Psoas muscle (tissue), 8 donors: ENCODE data around the gene FBXO42. TPM values are rescaled to one million over a fixed set of nuclear protein-coding genes. Genes with fewer than 3 reads are reported as not detected.

Experiments used
- ATAC-seq, 4 donors: fragments of 200-7000 bp; cut with Tn5 transposase; one replicate each; pipeline ENCODE4 v1.9.1; 2020; ENCODE audit warnings: moderate library complexity in 3 of 4, mild to moderate bottlenecking in 2 of 4
- DNase-seq, 2 donors: peaks; one replicate each; pipeline ENCODE4 v3.0.0-alpha.2; 2020
- H3K27ac ChIP-seq: fragments of 200-600 bp; one replicate; pipeline ENCODE4 v1.8.0; 2022
- H3K27me3 ChIP-seq, 3 donors: fragments of 200-600 bp in 1 of 3; one replicate each; pipeline versions ENCODE4 v1.6.1 to v1.8.0; 2013 to 2022; ENCODE audit warnings: low read length in 2 of 3, mild to moderate bottlenecking in 2 of 3, moderate library complexity in 1 of 3; ENCODE audit not compliant: insufficient read depth in 3 of 3
- H3K36me3 ChIP-seq, 2 donors: fragments of 200-600 bp in 1 of 2; one replicate each; pipeline versions ENCODE4 v1.6.1 to v1.8.0; 2013 to 2022; ENCODE audit warnings: low read depth in 1 of 2, mild to moderate bottlenecking in 1 of 2, moderate library complexity in 1 of 2; ENCODE audit not compliant: insufficient read depth in 1 of 2
- H3K4me1 ChIP-seq: fragments of 200-600 bp; one replicate; pipeline ENCODE4 v1.8.0; 2022
- H3K4me3 ChIP-seq: fragments of 200-600 bp; one replicate; pipeline ENCODE4 v1.8.0; 2022; ENCODE audit warnings: mild to moderate bottlenecking
- H3K9me3 ChIP-seq: fragments of 200-600 bp; one replicate; pipeline ENCODE4 v1.8.0; 2022
- WGBS, 3 donors: extraction: QIAGEN DNeasy Blood & Tissue Kit; methylation state at CpG; one replicate each; pipeline versions ENCODE4 v1.1.6 to v1.1.7; 2013; 5-methylcytosine and 5-hydroxymethylcytosine counted together
- intact Hi-C, 2 donors: fragments of 100-400 bp; cut with DNase I; formaldehyde crosslinking; loops; one replicate each; pipeline versions ENCODE4 v1.11.0 to v1.14.2; 2022
- polyA plus RNA-seq, 3 donors: library from polyadenylated mRNA; stranded (reverse); fragments of 200-250 nt; gene quantifications; one replicate each; pipeline ENCODE4 v1.2.3, GENCODE V29; 2013
- total RNA-seq, 4 donors: library from RNA; stranded (reverse); fragmentation: NEBNext Ultra II Directional in 2 of 4; extraction: Animal tissue kit (Norgen Biotek cat#: 25700) in 2 of 4; gene quantifications; one replicate each; pipeline versions ENCODE4 v1.2.1 to v1.2.4, GENCODE V29; 2021 to 2023
- TF ChIP-seq, protein P1 (sequence below): fragments of 200-600 bp; IDR thresholded peaks from one replicate; pipeline ENCODE4 v1.8.0; 2022; ENCODE audit warnings: antibody characterized with exemption
- donor health status: healthy with polysubstance abuse.
- donor health status: DM: no; HTN: no; CAD: no; lungs with moderate emphysema.
- donor health status: Bipolar disorder and iron deficiency.
- donor health status: healthy.
- donor health status: DM: yes; HTN: yes; CAD: no.
- donor health status: DM: no; HTN: no; CAD: no.
- donor health status: DM: no; HTN: no; CAD: no.
- donor health status: DM: yes; HTN: yes; CAD: no.

The FBXO42 gene
- total and polyA plus RNA-seq, 7 donors: 7.4 to 26.6 (median 18.7) TPM

DNA sequence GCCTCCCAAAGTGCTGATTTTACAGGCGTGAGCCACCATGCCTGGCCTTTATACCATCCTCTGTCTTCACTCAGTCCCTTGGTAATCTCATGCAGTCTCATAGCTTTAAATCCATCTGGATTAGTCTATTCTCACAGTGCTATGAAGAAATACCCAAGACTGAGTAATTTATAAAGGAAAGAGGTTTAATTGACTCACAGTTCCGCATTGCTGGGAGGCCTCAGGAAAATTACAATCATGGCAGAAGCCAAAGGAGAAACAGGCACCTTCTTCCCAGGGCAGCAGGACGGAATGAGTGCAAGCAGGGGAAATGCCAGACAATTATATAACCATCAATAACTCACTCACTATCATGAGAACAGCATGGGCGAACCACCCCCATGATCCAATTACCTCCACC, 66.2 kb downstream of the FBXO42 start:
- H3K9me3 ChIP-seq: no peaks in the 10 kb centered on the region
- DNase-seq: no peak
- no peak for ATAC-seq
- H3K36me3 ChIP-seq: no peaks in the 10 kb centered on the region
- peaks cover 7% of the 10 kb centered on the region for H3K4me1 ChIP-seq
- no peak overlapping the region for H3K27ac ChIP-seq
- intact Hi-C loops: loop anchor here in 1 of 2 donors (5.0 kb wide), 2 partner anchors 36 to 76 kb away; no protein-coding TSS in a partner anchor
- TF ChIP-seq, protein P1, sequence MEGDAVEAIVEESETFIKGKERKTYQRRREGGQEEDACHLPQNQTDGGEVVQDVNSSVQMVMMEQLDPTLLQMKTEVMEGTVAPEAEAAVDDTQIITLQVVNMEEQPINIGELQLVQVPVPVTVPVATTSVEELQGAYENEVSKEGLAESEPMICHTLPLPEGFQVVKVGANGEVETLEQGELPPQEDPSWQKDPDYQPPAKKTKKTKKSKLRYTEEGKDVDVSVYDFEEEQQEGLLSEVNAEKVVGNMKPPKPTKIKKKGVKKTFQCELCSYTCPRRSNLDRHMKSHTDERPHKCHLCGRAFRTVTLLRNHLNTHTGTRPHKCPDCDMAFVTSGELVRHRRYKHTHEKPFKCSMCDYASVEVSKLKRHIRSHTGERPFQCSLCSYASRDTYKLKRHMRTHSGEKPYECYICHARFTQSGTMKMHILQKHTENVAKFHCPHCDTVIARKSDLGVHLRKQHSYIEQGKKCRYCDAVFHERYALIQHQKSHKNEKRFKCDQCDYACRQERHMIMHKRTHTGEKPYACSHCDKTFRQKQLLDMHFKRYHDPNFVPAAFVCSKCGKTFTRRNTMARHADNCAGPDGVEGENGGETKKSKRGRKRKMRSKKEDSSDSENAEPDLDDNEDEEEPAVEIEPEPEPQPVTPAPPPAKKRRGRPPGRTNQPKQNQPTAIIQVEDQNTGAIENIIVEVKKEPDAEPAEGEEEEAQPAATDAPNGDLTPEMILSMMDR: no peak
- WGBS, 3 donors: 55 to 75% (median 68%) methylated on average over 4 of the region's 4 CpGs
- no peaks in the 10 kb centered on the region for H3K27me3 ChIP-seq
- H3K4me3 ChIP-seq: no peak overlapping the region

DNA sequence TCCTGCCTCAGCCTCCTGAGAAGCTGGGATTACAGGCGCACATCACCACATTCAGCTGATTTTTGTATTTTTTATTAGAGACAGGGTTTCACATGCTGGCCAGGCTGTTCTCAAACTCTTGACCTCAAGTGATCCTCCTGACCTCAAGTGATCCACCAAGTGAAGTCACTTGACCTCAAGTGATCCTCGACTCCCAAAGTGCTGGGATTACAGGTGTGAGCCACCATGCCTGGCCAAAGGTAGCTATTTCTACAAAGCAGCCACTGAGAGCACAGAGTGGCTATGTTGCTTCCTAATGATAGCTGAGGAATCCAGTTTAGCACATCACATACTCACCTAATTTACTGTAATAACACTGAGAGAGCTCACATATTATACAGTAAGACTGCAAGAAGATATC, 70.5 kb downstream of the FBXO42 start:
- peak in 1 of 4 donors; percentile 20 for ATAC-seq
- intact Hi-C loops: no loop called here

DNA sequence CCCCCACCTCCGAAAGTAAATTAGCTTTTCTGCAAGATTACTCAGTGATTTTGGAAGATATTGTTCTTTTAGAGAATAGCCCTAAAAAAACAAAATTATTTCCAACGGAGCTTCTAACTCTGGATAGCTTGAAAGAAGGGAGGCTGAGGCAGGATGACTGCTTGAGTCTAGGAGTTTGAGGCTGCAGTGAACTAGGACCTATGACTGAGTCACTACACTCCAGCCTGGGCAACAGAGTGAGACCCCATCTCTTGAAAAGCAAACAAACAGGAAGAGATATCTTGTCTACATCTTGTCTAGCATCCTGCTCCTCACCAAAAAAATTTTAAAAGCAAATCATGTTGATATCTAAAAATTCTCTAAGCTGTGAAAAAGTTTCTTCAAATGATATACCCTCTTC, 73.1 kb downstream of the FBXO42 start:
- Histone ChIP-seq H3K4me3 (no peak overlapping the region), H3K27ac (no peak overlapping the region), H3K4me1 (peaks cover 18% of the 10 kb centered on the region), H3K27me3 (no peaks in the 10 kb centered on the region), H3K36me3 (no peaks in the 10 kb centered on the region), H3K9me3 (no peaks in the 10 kb centered on the region)
- WGBS, 3 donors: 60 to 70% (median 63%) methylated on average over 2 of the region's 2 CpGs
- intact Hi-C loops: no loop called here
- ATAC-seq (no peak), DNase-seq (no peak)
- TF ChIP-seq, protein P1: no peak

More for the DNA sequence above, 70.5 kb downstream of the FBXO42 start:
- WGBS, 3 donors: 72 to 88% (median 79%) methylated on average over 2 of the region's 2 CpGs
- Histone ChIP-seq H3K4me1 (peaks cover 18% of the 10 kb centered on the region), H3K4me3 (no peak overlapping the region), H3K36me3 (no peaks in the 10 kb centered on the region), H3K9me3 (no peaks in the 10 kb centered on the region), H3K27me3 (no peaks in the 10 kb centered on the region), H3K27ac (no peak overlapping the region)
- no peak for DNase-seq
- TF ChIP-seq, protein P1: no peak

DNA sequence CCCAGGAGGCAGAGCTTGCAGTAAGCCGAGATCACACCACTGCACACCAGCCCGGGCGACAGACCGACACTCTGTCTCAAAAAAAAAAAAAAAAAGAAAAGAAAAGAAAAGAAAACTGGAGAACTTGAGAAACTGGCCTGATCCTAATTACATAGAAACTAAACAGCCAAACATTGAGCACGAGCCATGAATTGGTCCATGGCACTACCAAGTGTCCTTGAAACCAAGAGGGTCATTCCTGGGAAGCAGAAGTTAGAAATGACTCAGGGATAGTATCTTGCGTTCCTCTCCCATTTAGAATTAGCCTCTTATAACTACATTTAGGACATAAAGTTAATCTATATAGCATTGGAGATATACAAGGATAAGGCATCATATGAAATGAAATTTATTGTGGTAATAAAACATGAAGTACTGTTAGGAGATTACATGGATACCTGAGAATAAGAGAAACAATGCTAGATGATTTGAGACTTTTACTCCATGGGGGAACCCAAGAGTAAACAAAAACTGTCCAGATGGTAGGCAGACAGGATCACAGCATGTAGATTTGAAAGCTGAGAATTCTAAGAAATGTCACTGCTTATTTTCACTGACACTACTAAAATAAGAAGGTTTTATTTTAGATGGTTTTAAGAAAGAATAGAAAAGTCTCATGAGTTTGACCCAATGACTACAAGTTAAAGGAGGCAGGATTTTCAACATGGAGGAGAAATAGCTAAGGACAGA, 75.8 kb downstream of the FBXO42 start:
- Histone ChIP-seq H3K36me3 (no peaks in the 10 kb centered on the region), H3K9me3 (no peaks in the 10 kb centered on the region), H3K4me1 (peaks cover 18% of the 10 kb centered on the region), H3K27me3 (no peaks in the 10 kb centered on the region), H3K4me3 (no peak overlapping the region), H3K27ac (no peak overlapping the region)
- WGBS, 3 donors: 77 to 88% (median 80%) methylated on average over 6 of the region's 6 CpGs
- no peak for DNase-seq
- TF ChIP-seq, protein P1: no peak
- peak in 2 of 4 donors; percentile 46 to 50 for ATAC-seq
- intact Hi-C loops: no loop called here

DNA sequence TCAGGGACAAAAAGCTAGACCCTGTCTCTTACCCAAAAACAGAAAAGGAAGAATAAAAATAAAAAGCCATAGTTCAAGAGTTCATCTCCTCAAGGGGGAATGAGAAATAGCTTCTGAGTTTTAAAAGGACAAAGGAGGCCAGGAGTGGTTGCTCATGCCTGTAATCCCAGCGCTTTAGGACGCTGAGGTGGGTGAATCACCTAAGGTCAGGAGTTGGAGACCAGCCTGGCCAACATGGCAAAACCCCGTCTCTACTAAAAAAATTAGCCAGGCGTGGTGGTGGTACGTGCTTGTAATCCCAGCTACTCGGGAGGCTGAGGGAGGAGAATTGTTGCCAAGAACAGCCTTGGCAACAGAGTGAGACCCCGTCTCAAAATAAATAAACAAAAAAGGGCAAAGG, 76.7 kb downstream of the FBXO42 start:
- H3K9me3 ChIP-seq: no peaks in the 10 kb centered on the region
- DNase-seq (no peak), ATAC-seq (no peak)
- 73 to 94% (median 88%) methylated on average over 7 of the region's 7 CpGs for WGBS, 3 donors
- no peak overlapping the region for H3K27ac ChIP-seq
- H3K27me3 ChIP-seq: no peaks in the 10 kb centered on the region
- peaks cover 18% of the 10 kb centered on the region for H3K4me1 ChIP-seq
- no peak overlapping the region for H3K4me3 ChIP-seq
- no peaks in the 10 kb centered on the region for H3K36me3 ChIP-seq
- intact Hi-C loops: no loop called here
- TF ChIP-seq, protein P1: no peak
